Dermis microvascular lymphatic vessel endothelial cell (primary cell): ENCODE data around the gene MYORG. TPM values are rescaled to one million over a fixed set of nuclear protein-coding genes. Genes with fewer than 3 reads are reported as not detected.
A peak's percentile ranks its signal among the peaks of the same experiment; 100 is the strongest.

Source experiments
- DNase-seq, 2 donors: peaks; one replicate each; pipeline versions ENCODE4 v3.0.0 to v3.0.0-alpha.2; 2010; ENCODE audit warnings: low read depth in 2 of 2
- total RNA-seq: library from RNA; depleted of rRNA; stranded (reverse); fragments of >200 nt; gene quantifications from 2 replicates; pipeline ENCODE4 v1.2.1, GENCODE V29; 2014

The MYORG gene
- total RNA-seq, result 2.4 and 3.2 TPM in 2 replicates

DNA sequence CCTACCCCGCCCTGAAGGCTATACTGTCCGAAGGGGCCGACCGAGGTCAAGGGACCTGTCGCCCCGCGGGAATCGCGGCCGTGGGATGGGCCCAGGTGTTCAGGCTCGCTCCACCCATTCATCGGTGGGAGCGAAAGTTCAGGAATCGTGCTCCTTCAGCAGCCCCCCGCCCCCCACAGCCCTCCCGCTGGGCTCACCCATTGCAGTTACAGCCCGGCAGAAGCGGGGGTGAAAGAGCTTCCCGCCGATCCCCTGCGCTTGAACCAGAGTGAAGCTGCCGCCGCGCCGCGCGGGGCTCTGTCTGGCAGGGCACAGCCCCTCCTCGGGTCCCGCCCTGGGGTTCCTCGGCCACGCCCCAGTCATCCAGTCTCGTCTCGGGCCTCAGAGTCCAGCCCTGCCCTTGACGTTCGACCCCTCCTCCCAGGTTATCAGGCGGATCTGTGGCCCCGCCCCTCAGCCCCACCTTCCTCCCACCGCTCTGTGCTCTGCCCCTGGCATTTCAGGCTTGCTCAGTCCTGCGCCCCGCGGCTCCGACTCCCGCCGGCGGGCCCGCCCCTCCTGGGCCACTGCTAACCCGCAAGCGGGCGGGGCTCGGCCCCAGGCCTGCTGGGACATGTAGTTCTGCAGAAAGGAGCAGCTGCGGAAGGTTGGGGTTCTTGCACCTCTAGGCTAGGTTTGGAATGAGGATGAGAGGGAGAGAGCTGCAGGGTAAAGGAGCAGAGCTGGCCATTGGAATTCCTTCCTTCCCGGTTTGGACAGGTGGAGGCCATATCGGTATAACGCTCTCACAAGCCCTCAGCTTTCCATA, at the start of gene MYORG:
MYORG (minus strand) TSS at position 303 of the 808 bp plus-strand sequence. CDS start 3,955 bp downstream, outside the sequence.
- DNase-seq, result peak in 1 of 2 donors; percentile 88

DNA sequence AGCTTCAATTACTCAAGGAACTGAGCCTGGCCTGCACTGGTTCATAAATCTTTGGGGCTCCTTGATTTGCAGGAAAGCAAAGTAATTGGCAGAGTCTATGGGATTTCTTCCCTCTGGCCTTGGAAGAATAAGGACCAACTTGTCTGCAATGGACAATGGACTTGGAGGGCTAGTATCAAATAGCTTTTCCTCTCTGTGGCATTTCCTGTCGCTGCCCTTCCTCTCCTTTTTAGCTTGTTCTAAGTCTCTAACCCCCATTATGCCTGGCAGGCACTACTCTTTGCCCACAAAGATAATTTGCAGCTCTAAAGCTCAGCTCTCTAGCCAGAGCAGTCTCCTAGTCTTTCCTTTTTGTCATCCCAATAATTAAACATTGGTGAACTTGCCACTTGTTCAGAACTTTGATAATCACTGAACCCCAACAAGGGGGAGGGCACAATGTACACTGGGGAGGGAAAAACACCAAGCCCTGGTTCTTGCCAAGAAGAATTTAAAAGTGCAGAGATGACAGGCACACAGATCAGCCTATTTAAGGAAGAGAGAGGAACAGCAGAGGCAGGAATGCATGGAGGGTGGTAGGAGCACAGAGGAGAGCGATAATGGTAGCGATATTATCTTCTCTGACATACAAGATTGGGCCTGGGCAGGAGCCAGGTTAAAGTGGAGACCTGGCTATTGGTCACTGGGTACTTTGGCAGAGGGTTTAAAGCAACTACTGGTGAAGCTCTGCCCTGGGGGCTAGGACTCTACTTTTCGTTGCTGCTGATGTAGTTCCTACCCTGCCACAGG, 43.2 kb upstream of the MYORG start:
- no peak for DNase-seq

GRCh38 chr9:34417734-34418133, 41.0 kb upstream of the MYORG start:
- DNase-seq, result no peak

- peak; percentile 27 to 55 for DNase-seq
These were observed 36.6 kb upstream of the MYORG start for GRCh38 chr9:34413231-34413852.

- DNase-seq, result no peak
These were observed 35.6 kb upstream of the MYORG start for GRCh38 chr9:34412336-34412735.

DNA sequence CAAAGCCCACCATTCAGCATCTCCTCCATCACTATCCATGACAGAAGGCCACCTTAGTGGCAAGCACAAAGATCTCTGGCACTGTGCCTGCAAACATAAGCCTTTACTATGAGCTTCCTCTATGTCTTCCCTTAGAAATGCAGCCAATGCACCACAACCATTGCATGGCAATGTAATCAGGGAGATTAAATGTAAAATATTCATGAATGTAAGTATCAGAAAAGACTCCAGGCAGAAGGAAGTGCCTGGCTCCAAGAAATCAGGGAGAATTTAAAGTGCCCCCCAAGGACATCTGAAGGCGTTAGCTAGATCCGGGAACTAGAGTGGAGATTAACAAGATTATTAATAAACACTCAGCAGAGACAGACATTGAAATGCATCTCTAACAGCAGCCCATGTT, 32.5 kb upstream of the MYORG start:
- DNase-seq, result no peak

DNA sequence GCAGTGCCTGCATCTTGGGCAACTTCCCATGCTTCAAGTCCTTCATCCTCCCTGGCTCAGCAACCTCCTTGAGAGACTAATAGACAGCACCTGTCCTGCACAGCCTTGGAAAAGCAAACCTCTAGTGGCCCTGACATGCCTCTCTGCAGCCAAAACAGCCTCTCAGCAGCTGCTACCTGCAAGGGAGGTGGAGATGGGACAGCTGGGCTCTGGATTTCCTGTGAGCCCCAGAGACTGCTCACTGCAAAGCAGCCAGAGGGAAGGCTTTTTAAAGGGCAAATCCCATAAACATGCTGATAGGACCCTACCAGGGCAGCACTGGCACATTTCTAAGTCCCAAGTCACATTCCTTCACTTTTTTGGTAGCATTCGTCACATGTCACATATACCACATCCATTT, 31.5 kb upstream of the MYORG start:
- DNase-seq, result no peak

DNA sequence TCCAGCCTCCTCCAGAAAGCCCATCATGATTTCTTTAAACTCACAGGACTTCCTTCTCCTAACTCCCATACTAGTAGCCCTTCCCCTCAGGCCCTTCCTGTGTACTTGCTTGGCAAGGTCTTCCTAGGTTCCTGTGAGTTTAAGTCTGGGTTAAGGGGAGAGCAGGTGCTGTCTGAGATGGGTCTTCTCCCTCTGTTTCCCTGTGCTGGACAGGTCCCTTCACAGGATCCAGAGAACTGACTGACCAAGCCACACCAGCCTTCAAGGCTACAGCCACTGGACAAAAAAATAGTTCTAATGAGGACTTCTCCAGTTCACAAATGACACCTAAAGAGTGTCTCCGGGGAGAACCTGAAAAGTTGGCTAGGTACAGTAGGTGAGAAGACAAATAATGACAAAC, 29.5 kb upstream of the MYORG start:
- DNase-seq, result no peak

DNA sequence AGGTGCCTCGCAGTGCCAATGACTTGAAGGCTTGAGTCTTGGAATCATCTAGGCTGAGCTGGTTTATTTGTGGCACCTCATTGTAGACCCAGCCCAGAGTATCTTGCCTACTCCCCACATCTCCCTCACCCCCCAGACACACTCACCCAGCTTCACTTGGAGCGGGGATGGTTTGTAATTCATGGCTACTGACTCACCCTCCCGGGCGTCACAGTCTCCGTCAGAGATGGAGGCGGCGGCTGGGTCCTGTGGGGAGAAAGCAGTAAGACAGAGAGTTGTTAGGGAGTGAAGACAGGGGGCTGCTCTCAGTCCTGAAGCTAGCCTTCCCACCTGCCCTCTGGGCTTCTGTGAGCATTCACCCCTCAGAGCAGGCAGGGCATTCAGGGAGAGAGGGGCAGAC, 29.0 kb upstream of the MYORG start:
- no peak for DNase-seq

DNA sequence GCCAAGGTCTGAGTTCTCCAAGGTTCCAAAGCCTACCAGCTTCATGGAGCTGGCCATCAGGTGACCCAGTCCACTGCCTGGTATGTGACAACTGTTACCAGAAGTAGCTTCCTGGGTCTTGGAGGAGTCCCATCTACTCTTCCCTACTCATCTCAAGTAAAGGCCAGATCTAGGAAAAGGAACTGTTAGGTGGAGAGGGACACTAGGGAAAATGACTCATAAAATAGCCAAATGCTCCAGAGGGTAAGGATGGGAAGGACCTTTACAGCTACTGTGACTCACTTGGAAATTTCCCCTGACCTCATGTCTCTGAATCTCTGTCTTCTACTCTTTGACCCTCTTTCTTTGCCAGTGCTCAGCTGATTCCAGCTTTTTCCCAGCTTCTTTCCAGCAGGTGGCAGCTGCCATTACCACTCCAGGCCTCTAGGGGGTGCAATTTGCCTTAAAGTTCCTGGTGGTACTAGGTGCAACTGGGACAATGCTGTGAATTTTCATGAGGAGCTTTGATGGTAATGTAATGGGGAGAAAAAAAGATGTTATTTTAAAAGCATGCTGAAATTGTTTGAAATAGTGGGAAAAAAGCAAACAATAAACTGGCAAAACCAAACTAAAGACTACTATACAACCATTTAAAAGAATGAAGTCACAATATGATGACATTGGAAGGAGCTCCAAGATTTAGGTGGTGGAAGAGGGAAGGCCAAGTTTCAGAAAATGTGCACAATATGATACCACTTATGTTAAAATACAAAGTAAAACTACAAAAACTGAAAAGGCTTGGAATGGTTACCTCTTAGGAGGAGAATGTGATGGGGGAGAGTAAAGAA, 27.1 kb upstream of the MYORG start:
- peak; percentile 44 to 68 for DNase-seq

DNA sequence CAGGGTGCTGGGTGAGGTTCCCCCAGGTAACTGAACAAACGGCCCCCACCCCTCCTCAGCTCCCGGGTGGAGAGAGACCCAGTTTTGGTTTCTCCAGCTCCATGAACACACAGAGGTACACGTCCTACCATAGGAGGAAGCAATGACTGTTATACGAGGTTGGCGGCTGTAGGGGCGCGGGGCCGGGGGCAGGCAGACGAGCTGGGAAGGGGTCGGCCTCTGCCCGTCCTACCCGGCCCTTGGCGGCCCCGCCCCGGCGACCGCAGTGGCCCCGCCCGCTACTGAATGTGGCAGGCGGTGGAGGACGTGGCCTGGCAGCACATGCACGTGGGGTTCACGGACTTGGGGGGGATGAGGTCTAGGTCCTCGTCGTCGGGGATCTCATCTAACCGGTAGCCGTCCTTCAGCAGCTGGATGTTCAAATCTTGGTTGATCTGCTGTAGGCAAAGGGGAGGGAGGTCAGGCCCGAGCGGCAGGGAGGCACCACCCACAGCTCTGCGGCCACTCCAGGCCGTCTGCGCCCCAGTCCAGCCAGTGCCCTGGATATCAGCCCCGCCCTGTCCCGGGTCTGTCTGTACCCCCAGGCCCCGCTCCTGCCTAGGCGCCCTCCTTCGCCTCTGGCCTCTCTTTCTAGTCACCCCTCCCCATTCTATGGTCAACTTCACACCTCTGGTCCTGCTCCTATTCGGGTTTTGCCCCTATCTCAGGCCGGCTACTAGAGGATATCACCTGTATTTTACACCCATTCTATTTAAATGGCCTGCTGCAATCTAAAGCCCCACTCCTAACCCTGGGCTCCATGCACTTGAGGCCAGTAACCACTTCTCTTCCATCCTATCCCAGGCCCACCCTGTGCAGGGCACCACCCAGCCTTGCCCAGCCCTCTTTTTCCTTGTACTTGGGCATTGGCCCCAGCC, 24.2 kb upstream of the MYORG start:
- DNase-seq, result no peak

- no peak for DNase-seq
These were observed 23.6 kb upstream of the MYORG start for GRCh38 chr9:34400275-34400674.

- DNase-seq, result no peak
These were observed 23.0 kb upstream of the MYORG start for GRCh38 chr9:34399729-34400128.

GRCh38 chr9:34398875-34399274, 22.2 kb upstream of the MYORG start:
- DNase-seq, result no peak

- no peak for DNase-seq
These were observed 19.8 kb upstream of the MYORG start for GRCh38 chr9:34396276-34397214.

- no peak for DNase-seq
These were observed 15.8 kb upstream of the MYORG start for GRCh38 chr9:34392511-34392910.

- no peak for DNase-seq
These were observed 10.5 kb upstream of the MYORG start for GRCh38 chr9:34387239-34387638.

- DNase-seq, result no peak
These were observed 10.0 kb upstream of the MYORG start for GRCh38 chr9:34386656-34387055.

- no peak for DNase-seq
These were observed 9.0 kb upstream of the MYORG start for GRCh38 chr9:34385561-34386230.
